ENCODE results near the gene CFAP65.

Gene CFAP65

DNA sequence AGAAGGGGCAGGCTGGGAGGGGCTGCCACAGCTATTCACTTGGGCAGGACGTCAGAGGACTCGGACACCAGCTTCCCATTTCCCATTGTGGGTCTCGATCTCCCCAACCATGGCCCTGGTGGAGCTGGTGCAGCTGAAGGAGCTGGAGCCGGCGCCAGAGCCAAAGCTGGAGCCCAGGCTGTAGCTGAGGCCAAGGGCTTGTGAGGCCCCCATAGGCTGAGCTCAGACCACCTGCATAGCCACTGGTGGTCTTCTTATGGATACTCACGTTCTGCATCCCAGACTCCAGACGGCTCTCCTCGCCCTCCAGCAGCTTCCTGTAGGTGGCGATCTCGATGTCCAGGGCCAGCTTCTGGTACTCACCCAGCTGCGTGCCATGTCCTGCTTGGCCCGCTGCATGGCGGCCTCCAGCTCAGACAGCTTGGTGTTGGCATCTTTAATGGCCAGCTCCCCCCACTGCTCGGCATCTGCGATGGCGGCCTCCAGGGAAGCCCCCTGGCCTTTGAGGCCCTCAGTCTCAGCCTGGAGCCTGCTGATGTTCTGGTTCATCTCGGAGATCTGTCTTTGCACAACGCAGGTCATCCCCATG is 87.9 kb downstream of the CFAP65 start:
- Histone ChIP-seq H3K27ac (ENCODE audit: low read depth, low read length) (no peak overlapping the region), H4K20me1 (ENCODE audit: control insufficient read depth, insufficient read depth, low read depth, low read length) (no peaks in the 10 kb centered on the region), H3K27me3 (ENCODE audit: control insufficient read depth, low read length) (peaks cover 10% of the 10 kb centered on the region; the same call in 1 of the 2 replicates), H3K79me2 (ENCODE audit: control insufficient read depth, low read length) (no peaks in the 10 kb centered on the region), H3K4me3 (ENCODE audit: low read length) (no peak overlapping the region), H3K4me2 (ENCODE audit: low read length) (no peak overlapping the region), H3K9me2 (replicated peaks; ENCODE audit: control insufficient read depth, low read length) (no peaks in the 10 kb centered on the region), H3K4me1 (ENCODE audit: control insufficient read depth, low read length) (no peaks in the 10 kb centered on the region), H3K9me3 (ENCODE audit: control insufficient read depth, insufficient read depth, low read length) (no peaks in the 10 kb centered on the region), H3K36me3 (ENCODE audit: control insufficient read depth, low read length) (no peaks in the 10 kb centered on the region), H3F3A (ENCODE audit: control insufficient read depth, insufficient read depth) (no peaks in the 10 kb centered on the region)
- TF ChIP-seq, protein P1, sequence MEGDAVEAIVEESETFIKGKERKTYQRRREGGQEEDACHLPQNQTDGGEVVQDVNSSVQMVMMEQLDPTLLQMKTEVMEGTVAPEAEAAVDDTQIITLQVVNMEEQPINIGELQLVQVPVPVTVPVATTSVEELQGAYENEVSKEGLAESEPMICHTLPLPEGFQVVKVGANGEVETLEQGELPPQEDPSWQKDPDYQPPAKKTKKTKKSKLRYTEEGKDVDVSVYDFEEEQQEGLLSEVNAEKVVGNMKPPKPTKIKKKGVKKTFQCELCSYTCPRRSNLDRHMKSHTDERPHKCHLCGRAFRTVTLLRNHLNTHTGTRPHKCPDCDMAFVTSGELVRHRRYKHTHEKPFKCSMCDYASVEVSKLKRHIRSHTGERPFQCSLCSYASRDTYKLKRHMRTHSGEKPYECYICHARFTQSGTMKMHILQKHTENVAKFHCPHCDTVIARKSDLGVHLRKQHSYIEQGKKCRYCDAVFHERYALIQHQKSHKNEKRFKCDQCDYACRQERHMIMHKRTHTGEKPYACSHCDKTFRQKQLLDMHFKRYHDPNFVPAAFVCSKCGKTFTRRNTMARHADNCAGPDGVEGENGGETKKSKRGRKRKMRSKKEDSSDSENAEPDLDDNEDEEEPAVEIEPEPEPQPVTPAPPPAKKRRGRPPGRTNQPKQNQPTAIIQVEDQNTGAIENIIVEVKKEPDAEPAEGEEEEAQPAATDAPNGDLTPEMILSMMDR (IDR thresholded peaks at IDR 0.05; ENCODE audit: low read depth, low read length, poor library complexity, severe bottlenecking), result peak; percentile 33
- TF ChIP-seq EZH2phosphoT487 (IDR thresholded peaks at IDR 0.05; ENCODE audit: borderline replicate concordance, low read length), result no peak
